ENCODE data around the gene GGA2.

- TF ChIP-seq CTCF (conservative IDR thresholded peaks at IDR 0.05) (no peak), EZH2 (IDR thresholded peaks at IDR 0.05; ENCODE audit: low read depth) (no peak)
Observed at GRCh38 chr16:23549938-23550337, 39.6 kb upstream of the GGA2 start.
